Measurements from ENCODE around the gene MAGI2. TPM values are rescaled to one million over a fixed set of nuclear protein-coding genes. Genes with fewer than 3 reads are reported as not detected.

Gene MAGI2
- total and polyA plus RNA-seq, 2 experiments from 2014 or later, result 3.5 to 4.1 TPM

- Histone ChIP-seq H3F3A (ENCODE audit: insufficient read depth) (no peaks in the 10 kb centered on the region; the same call in 1 of the 2 replicates), H3K27me3 (replicated peaks; ENCODE audit: insufficient read depth) (no peaks in the 10 kb centered on the region), H3K4me2 (ENCODE audit: unreplicated experiment) (no peak overlapping the region), H2AFZ (no peak overlapping the region), H4K20me1 (ENCODE audit: insufficient read depth) (no peaks in the 10 kb centered on the region), H3K27ac (no peak overlapping the region), H3K9me2 (ENCODE audit: insufficient read depth) (no peaks in the 10 kb centered on the region), H3K9ac (no peak overlapping the region), H3K79me2 (ENCODE audit: insufficient read depth) (no peaks in the 10 kb centered on the region), H3K9me3 (ENCODE audit: low read depth) (no peaks in the 10 kb centered on the region), H3K4me1 (ENCODE audit: insufficient read depth) (peaks cover 16% of the 10 kb centered on the region), H3K4me3 (no peak overlapping the region), H3K36me3 (ENCODE audit: low read depth) (no peaks in the 10 kb centered on the region)
- TF ChIP-seq EZH2 (IDR thresholded peaks at IDR 0.05; ENCODE audit: insufficient read depth, poor library complexity, severe bottlenecking), result no peak
- no peak for TF ChIP-seq EZH2phosphoT487 (IDR thresholded peaks at IDR 0.05; ENCODE audit: insufficient read depth, low read depth)
- no peak for DNase-seq
- WGBS, 2 experiments (ENCODE audit: low coverage in 1 of 2, low lambda C conversion rate in 2 of 2, missing lambda C conversion rate in 2 of 2), result 94 to 95% methylated on average over 2 of the region's 2 CpGs
- in situ Hi-C loops (cut with MboI), result loop anchor here (25.0 kb wide), 1 partner anchor 1536 kb away; no protein-coding TSS in a partner anchor
Observed at GRCh38 chr7:78501064-78501463, 952.4 kb downstream of the MAGI2 start.

GRCh38 chr7:78499971-78500370, 953.5 kb downstream of the MAGI2 start:
- Histone ChIP-seq H2AFZ (no peak overlapping the region), H4K20me1 (ENCODE audit: insufficient read depth) (no peaks in the 10 kb centered on the region), H3K27me3 (replicated peaks; ENCODE audit: insufficient read depth) (no peaks in the 10 kb centered on the region), H3K4me1 (ENCODE audit: insufficient read depth) (peaks cover 16% of the 10 kb centered on the region), H3K4me3 (no peak overlapping the region), H3K36me3 (ENCODE audit: low read depth) (no peaks in the 10 kb centered on the region), H3K9me3 (ENCODE audit: low read depth) (no peaks in the 10 kb centered on the region), H3K79me2 (ENCODE audit: insufficient read depth) (no peaks in the 10 kb centered on the region), H3K9ac (no peak overlapping the region), H3F3A (ENCODE audit: insufficient read depth) (no peaks in the 10 kb centered on the region; the same call in 1 of the 2 replicates), H3K4me2 (ENCODE audit: unreplicated experiment) (no peak overlapping the region), H3K27ac (no peak overlapping the region), H3K9me2 (ENCODE audit: insufficient read depth) (no peaks in the 10 kb centered on the region)
- TF ChIP-seq EZH2 (IDR thresholded peaks at IDR 0.05; ENCODE audit: insufficient read depth, poor library complexity, severe bottlenecking) (no peak), EZH2phosphoT487 (IDR thresholded peaks at IDR 0.05; ENCODE audit: insufficient read depth, low read depth) (no peak)
- DNase-seq, result peak; percentile 69
- 45 to 46% methylated on average over 2 of the region's 2 CpGs for WGBS, 2 experiments (ENCODE audit: low coverage in 1 of 2, low lambda C conversion rate in 2 of 2, missing lambda C conversion rate in 2 of 2)
- in situ Hi-C loops (cut with MboI), result loop anchor here (25.0 kb wide), 1 partner anchor 1537 kb away; no protein-coding TSS in a partner anchor

- WGBS, 2 experiments (ENCODE audit: low coverage in 1 of 2, low lambda C conversion rate in 2 of 2, missing lambda C conversion rate in 2 of 2), result 76 to 86% methylated on average over 2 of the region's 2 CpGs
- Histone ChIP-seq H3K4me1 (ENCODE audit: insufficient read depth) (peaks cover 16% of the 10 kb centered on the region), H3K79me2 (ENCODE audit: insufficient read depth) (no peaks in the 10 kb centered on the region), H3K27ac (no peak overlapping the region), H4K20me1 (ENCODE audit: insufficient read depth) (no peaks in the 10 kb centered on the region), H2AFZ (no peak overlapping the region), H3K4me2 (ENCODE audit: unreplicated experiment) (no peak overlapping the region), H3K9me3 (ENCODE audit: low read depth) (no peaks in the 10 kb centered on the region), H3K9ac (no peak overlapping the region), H3K36me3 (ENCODE audit: low read depth) (no peaks in the 10 kb centered on the region), H3K4me3 (no peak overlapping the region), H3K9me2 (ENCODE audit: insufficient read depth) (no peaks in the 10 kb centered on the region), H3F3A (ENCODE audit: insufficient read depth) (no peaks in the 10 kb centered on the region; the same call in 1 of the 2 replicates), H3K27me3 (replicated peaks; ENCODE audit: insufficient read depth) (no peaks in the 10 kb centered on the region)
- DNase-seq, result peak; percentile 61
- TF ChIP-seq EZH2 (IDR thresholded peaks at IDR 0.05; ENCODE audit: insufficient read depth, poor library complexity, severe bottlenecking), result no peak
- TF ChIP-seq EZH2phosphoT487 (IDR thresholded peaks at IDR 0.05; ENCODE audit: insufficient read depth, low read depth), result no peak
- in situ Hi-C loops (cut with MboI), result no loop called here
Observed at GRCh38 chr7:78499283-78499682, 954.2 kb downstream of the MAGI2 start.

- Histone ChIP-seq H3K27ac (no peak overlapping the region), H3K4me3 (no peak overlapping the region), H3K9me3 (ENCODE audit: low read depth) (no peaks in the 10 kb centered on the region), H3F3A (ENCODE audit: insufficient read depth) (no peaks in the 10 kb centered on the region; the same call in 1 of the 2 replicates), H3K4me1 (ENCODE audit: insufficient read depth) (peaks cover 16% of the 10 kb centered on the region), H3K9me2 (ENCODE audit: insufficient read depth) (no peaks in the 10 kb centered on the region), H3K36me3 (ENCODE audit: low read depth) (no peaks in the 10 kb centered on the region), H3K79me2 (ENCODE audit: insufficient read depth) (no peaks in the 10 kb centered on the region), H2AFZ (no peak overlapping the region), H3K27me3 (replicated peaks; ENCODE audit: insufficient read depth) (no peaks in the 10 kb centered on the region), H3K4me2 (ENCODE audit: unreplicated experiment) (no peak overlapping the region), H3K9ac (no peak overlapping the region), H4K20me1 (ENCODE audit: insufficient read depth) (no peaks in the 10 kb centered on the region)
- WGBS, 2 experiments (ENCODE audit: low coverage in 1 of 2, low lambda C conversion rate in 2 of 2, missing lambda C conversion rate in 2 of 2), result 86 to 89% methylated on average over 4 of the region's 4 CpGs
- DNase-seq, result no peak
- no peak for TF ChIP-seq EZH2 (IDR thresholded peaks at IDR 0.05; ENCODE audit: insufficient read depth, poor library complexity, severe bottlenecking)
- no peak for TF ChIP-seq EZH2phosphoT487 (IDR thresholded peaks at IDR 0.05; ENCODE audit: insufficient read depth, low read depth)
- in situ Hi-C loops (cut with MboI), result no loop called here
Observed at GRCh38 chr7:78497728-78498427, 955.6 kb downstream of the MAGI2 start.
